ENCODE data around the gene C12orf76. TPM values are rescaled to one million over a fixed set of nuclear protein-coding genes. Genes with fewer than 3 reads are reported as not detected.

The C12orf76 gene
- 15.8 and 16.9 TPM in 2 replicates for total RNA-seq (2016; rRNA removed; fragmentation: Illumina TruSeq; extraction: Trizol)
- total RNA-seq (2016; cell fraction: cytosol; rRNA removed; fragmentation: Illumina TruSeq; extraction: Trizol; ENCODE audit: low read depth): 6.8 and 8.8 TPM in 2 replicates
- total RNA-seq (2016; cell fraction: insoluble cytoplasmic fraction; rRNA removed; fragmentation: Illumina TruSeq; extraction: Trizol): 13.7 and 15.4 TPM in 2 replicates
- total RNA-seq (2016; cell fraction: membrane; rRNA removed; fragmentation: Illumina TruSeq; extraction: Trizol): 17.6 and 19.4 TPM in 2 replicates
- 13.3 and 15.3 TPM in 2 replicates for total RNA-seq (2016; cell fraction: nucleus; rRNA removed; fragmentation: Illumina TruSeq; extraction: Trizol)
- polyA plus RNA-seq (2011; rRNA removed): 38.4 and 40.6 TPM in 2 replicates
- polyA plus RNA-seq (2011; cell fraction: cytosol; rRNA removed): 34.5 and 40.6 TPM in 2 replicates
- polyA plus RNA-seq (2011; cell fraction: nucleus; rRNA removed): 18.0 and 31.2 TPM in 2 replicates
- 33.1 and 35.3 TPM in 2 replicates for polyA plus RNA-seq (2012)
- polyA plus RNA-seq (2016; cell fraction: cytosol; fragmentation: Illumina TruSeq; extraction: Trizol; ENCODE audit: low read depth): 9.1 and 11.1 TPM in 2 replicates
- 14.2 and 15.0 TPM in 2 replicates for polyA plus RNA-seq (2016; cell fraction: insoluble cytoplasmic fraction; fragmentation: Illumina TruSeq; extraction: Trizol; ENCODE audit: low read depth)
- polyA plus RNA-seq (2016; cell fraction: membrane; fragmentation: Illumina TruSeq; extraction: Trizol; ENCODE audit: low read depth): 15.2 and 16.5 TPM in 2 replicates
- polyA plus RNA-seq (2016; cell fraction: nucleus; fragmentation: Illumina TruSeq; extraction: Trizol; ENCODE audit: insufficient read depth, low read depth): 31.0 and 32.0 TPM in 2 replicates
- 7.5 and 15.0 TPM in 2 replicates for polyA minus RNA-seq (2011; rRNA and poly(A)+ RNA removed; ENCODE audit: low replicate concordance)
- polyA minus RNA-seq (2011; cell fraction: cytosol; rRNA and poly(A)+ RNA removed): 17.7 and 19.8 TPM in 2 replicates
- polyA minus RNA-seq (2011; cell fraction: nucleus; rRNA and poly(A)+ RNA removed): 12.7 and 15.9 TPM in 2 replicates
- percentile 51 among the genes with signal in this experiment for Bru-seq, nascent RNA
- BruChase-seq, experiment 1, labeled RNA remaining after a 6-hour chase: percentile 46 among the genes with signal in this experiment
- BruChase-seq, experiment 2, labeled RNA remaining after a 2-hour chase: percentile 48 among the genes with signal in this experiment
- long read RNA-seq, experiment 1, partial matches to known transcripts: 24 of 30 reads
- long read RNA-seq, experiment 1, other reads (novel, unspliced or antisense): 2 of 30 reads
- long read RNA-seq, experiment 2, partial matches to known transcripts: 9 of 13 reads
- long read RNA-seq, experiment 2, other reads (novel, unspliced or antisense): 3 of 13 reads

GRCh38 chr12:110048242-110049027 is at the start of gene C12orf76:
Gene C12orf76 (minus strand): TSS chr12:110048522. CDS start chr12:110048495, 27 bp downstream.
- Histone ChIP-seq H3K4me1 (ENCODE audit: insufficient read depth, low read length) (peaks cover 39% of the 10 kb centered on the region), H3K4me3 (replicated peaks in 1 of 3; ENCODE audit: insufficient read depth in 1 of 3, low read depth in 2 of 3, low read length in 3 of 3) (peak within 1 kb of the TSS; percentile 73 to 90 (median 89)), H3K79me2 (ENCODE audit: insufficient read depth, low read length) (peaks cover 25% of the 10 kb centered on the region), H3K9me3 (ENCODE audit: low read length) (no peaks in the 10 kb centered on the region), H3K4me2 (ENCODE audit: low read depth, low read length) (peak within 1 kb of the TSS; percentile 83), H3K27me3 (ENCODE audit: control insufficient read depth in 1 of 2, insufficient read depth in 2 of 2, low read length in 2 of 2) (no peaks in the 10 kb centered on the region), H2AFZ (ENCODE audit: low read length) (peak within 1 kb of the TSS; percentile 11), H3K36me3 (replicated peaks in 1 of 2; ENCODE audit: control insufficient read depth in 1 of 2, insufficient read depth in 2 of 2, low read length in 2 of 2) (peaks cover 0 to 2% of the 10 kb centered on the region in 2 experiments; a peak in 1 of 5 replicates), H4K20me1 (ENCODE audit: insufficient read depth, low read length) (no peaks in the 10 kb centered on the region), H3K9ac (ENCODE audit: insufficient read depth, low read depth, low read length) (peak within 1 kb of the TSS; percentile 82), H3K27ac (ENCODE audit: extremely low read length, insufficient read depth, low read length) (peak within 1 kb of the TSS; percentile 77)
- CTCF ChIA-PET (ENCODE audit: low intra/inter-chr PET ratio, low total read pairs): no interaction called here
- in situ Hi-C loops (cut with HindIII; ENCODE audit: extremely low pct_ligation_motif_present, low pct_unique_long_range_greater_than_20kb) (no loop called here), intact Hi-C loops (cut with micrococcal nuclease; ENCODE audit: unreplicated experiment) (loop anchor here (2.0 kb wide), 1 partner anchor 30 kb away; no protein-coding TSS in a partner anchor)
- peak; percentile 99 for FAIRE-seq
- POLR2A ChIA-PET: interaction anchor here (0.9 to 2.1 kb wide), 6 partner anchors 12 to 43 kb away, joined by 3 to 12 read pairs (median 6); no protein-coding TSS in a partner anchor
- 2% methylated on average over 20 of the region's 47 CpGs for WGBS (ENCODE audit: low lambda C conversion rate)
- peak; percentile 99 for ATAC-seq
- BruUV-seq (replicated peaks): no TSS peak
- DNase-seq (ENCODE audit: low spot score): peak; percentile 93
- no peak; the same call in 1 of the 2 replicates for TF ChIP-seq MIER2 (CRISPR knock-in tag; IDR thresholded peaks at IDR 0.05)
- TF ChIP-seq SIX1 (CRISPR knock-in tag; IDR thresholded peaks at IDR 0.05; ENCODE audit: borderline replicate concordance): 0 out of 2 replicates have a peak, but pooled peaks have one; percentile 51
- TF ChIP-seq, protein P1, sequence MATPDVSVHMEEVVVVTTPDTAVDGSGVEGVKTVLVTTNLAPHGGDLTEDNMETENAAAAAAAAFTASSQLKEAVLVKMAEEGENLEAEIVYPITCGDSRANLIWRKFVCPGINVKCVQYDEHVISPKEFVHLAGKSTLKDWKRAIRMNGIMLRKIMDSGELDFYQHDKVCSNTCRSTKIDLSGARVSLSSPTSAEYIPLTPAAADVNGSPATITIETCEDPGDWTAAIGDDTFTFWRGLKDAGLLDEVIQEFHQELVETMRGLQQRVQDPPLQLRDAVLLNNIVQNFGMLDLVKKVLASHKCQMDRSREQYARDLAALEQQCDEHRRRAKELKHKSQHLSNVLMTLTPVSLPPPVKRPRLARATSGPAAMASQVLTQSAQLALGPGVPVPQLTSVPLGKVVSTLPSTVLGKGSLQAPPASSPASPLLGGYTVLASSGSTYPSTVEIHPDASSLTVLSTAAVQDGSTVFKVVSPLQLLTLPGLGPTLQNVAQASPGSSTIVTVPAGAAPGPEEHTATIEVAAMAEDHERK (CRISPR knock-in tag; IDR thresholded peaks at IDR 0.05; ENCODE audit: low read depth): peak; percentile 79
- TF ChIP-seq RBM39 (IDR thresholded peaks at IDR 0.05; ENCODE audit: low read depth, low read length, poor library complexity, severe bottlenecking): peak; percentile 62
- TF ChIP-seq, protein P2, sequence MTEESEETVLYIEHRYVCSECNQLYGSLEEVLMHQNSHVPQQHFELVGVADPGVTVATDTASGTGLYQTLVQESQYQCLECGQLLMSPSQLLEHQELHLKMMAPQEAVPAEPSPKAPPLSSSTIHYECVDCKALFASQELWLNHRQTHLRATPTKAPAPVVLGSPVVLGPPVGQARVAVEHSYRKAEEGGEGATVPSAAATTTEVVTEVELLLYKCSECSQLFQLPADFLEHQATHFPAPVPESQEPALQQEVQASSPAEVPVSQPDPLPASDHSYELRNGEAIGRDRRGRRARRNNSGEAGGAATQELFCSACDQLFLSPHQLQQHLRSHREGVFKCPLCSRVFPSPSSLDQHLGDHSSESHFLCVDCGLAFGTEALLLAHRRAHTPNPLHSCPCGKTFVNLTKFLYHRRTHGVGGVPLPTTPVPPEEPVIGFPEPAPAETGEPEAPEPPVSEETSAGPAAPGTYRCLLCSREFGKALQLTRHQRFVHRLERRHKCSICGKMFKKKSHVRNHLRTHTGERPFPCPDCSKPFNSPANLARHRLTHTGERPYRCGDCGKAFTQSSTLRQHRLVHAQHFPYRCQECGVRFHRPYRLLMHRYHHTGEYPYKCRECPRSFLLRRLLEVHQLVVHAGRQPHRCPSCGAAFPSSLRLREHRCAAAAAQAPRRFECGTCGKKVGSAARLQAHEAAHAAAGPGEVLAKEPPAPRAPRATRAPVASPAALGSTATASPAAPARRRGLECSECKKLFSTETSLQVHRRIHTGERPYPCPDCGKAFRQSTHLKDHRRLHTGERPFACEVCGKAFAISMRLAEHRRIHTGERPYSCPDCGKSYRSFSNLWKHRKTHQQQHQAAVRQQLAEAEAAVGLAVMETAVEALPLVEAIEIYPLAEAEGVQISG (CRISPR knock-in tag; IDR thresholded peaks at IDR 0.05): peak; percentile 92; the same call in 1 of the 2 replicates
- peak; percentile 91 for TF ChIP-seq HNF1B (CRISPR knock-in tag; IDR thresholded peaks at IDR 0.05)

Data from HepG2 (cell line).